Measurements from ENCODE around the gene CCDC148.

Gene CCDC148

GRCh38 chr2:158432117-158432516 is 24.4 kb downstream of the CCDC148 start:
- no peak for DNase-seq (ENCODE audit: low read depth)

GRCh38 chr2:158414538-158414937 is 42.0 kb downstream of the CCDC148 start:
- peak; percentile 86 for DNase-seq (ENCODE audit: low read depth)

GRCh38 chr2:158413581-158413980 is 43.0 kb downstream of the CCDC148 start:
- DNase-seq (ENCODE audit: low read depth) = peak; percentile 52

GRCh38 chr2:158412206-158412605 is 44.3 kb downstream of the CCDC148 start:
- DNase-seq (ENCODE audit: low read depth) = peak; percentile 85

- no peak for DNase-seq (ENCODE audit: low read depth)
These were observed 44.8 kb downstream of the CCDC148 start for GRCh38 chr2:158411748-158412147.

- no peak for DNase-seq (ENCODE audit: low read depth)
These were observed 46.4 kb downstream of the CCDC148 start for GRCh38 chr2:158410132-158410531.

GRCh38 chr2:158407031-158407430 is 49.5 kb downstream of the CCDC148 start:
- DNase-seq (ENCODE audit: low read depth) = no peak

GRCh38 chr2:158405341-158405740 is 51.2 kb downstream of the CCDC148 start:
- no peak for DNase-seq (ENCODE audit: low read depth)

- DNase-seq (ENCODE audit: low read depth) = no peak
These were observed 53.3 kb downstream of the CCDC148 start for GRCh38 chr2:158403237-158403636.

- no peak for DNase-seq (ENCODE audit: low read depth)
These were observed 53.9 kb downstream of the CCDC148 start for GRCh38 chr2:158402665-158403064.

- DNase-seq (ENCODE audit: low read depth) = peak; percentile 27
These were observed 61.4 kb downstream of the CCDC148 start for GRCh38 chr2:158395166-158395565.

GRCh38 chr2:158394453-158394852 is 62.1 kb downstream of the CCDC148 start:
- peak; percentile 24 for DNase-seq (ENCODE audit: low read depth)

- DNase-seq (ENCODE audit: low read depth) = no peak
These were observed 62.7 kb downstream of the CCDC148 start for GRCh38 chr2:158393886-158394285.

GRCh38 chr2:158392687-158393086 is 63.9 kb downstream of the CCDC148 start:
- no peak for DNase-seq (ENCODE audit: low read depth)

- peak; percentile 42 for DNase-seq (ENCODE audit: low read depth)
These were observed 64.7 kb downstream of the CCDC148 start for GRCh38 chr2:158391876-158392275.

- no peak for DNase-seq (ENCODE audit: low read depth)
These were observed 65.2 kb downstream of the CCDC148 start for GRCh38 chr2:158391361-158391760.

- DNase-seq (ENCODE audit: low read depth) = no peak
These were observed 68.4 kb downstream of the CCDC148 start for GRCh38 chr2:158388159-158388558.

GRCh38 chr2:158385646-158386045 is 70.9 kb downstream of the CCDC148 start:
- no peak for DNase-seq (ENCODE audit: low read depth)

- no peak for DNase-seq (ENCODE audit: low read depth)
These were observed 74.6 kb downstream of the CCDC148 start for GRCh38 chr2:158381978-158382377.

- no peak for DNase-seq (ENCODE audit: low read depth)
These were observed 75.3 kb downstream of the CCDC148 start for GRCh38 chr2:158381205-158381604.

GRCh38 chr2:158380746-158381145 is 75.8 kb downstream of the CCDC148 start:
- no peak for DNase-seq (ENCODE audit: low read depth)

- DNase-seq (ENCODE audit: low read depth) = peak; percentile 42
These were observed 77.6 kb downstream of the CCDC148 start for GRCh38 chr2:158378926-158379325.

- DNase-seq (ENCODE audit: low read depth) = no peak
These were observed 90.2 kb downstream of the CCDC148 start for GRCh38 chr2:158366342-158366741.

GRCh38 chr2:158359846-158360245 is 96.7 kb downstream of the CCDC148 start:
- peak; percentile 16 for DNase-seq (ENCODE audit: low read depth)

- no peak for DNase-seq (ENCODE audit: low read depth)
These were observed 98.9 kb downstream of the CCDC148 start for GRCh38 chr2:158357699-158358098.
